Loucy (cell line): ENCODE data around the gene RCN2.
"Not testable (repeated sequence)": the region's sequence is repeated elsewhere in the genome, so short reads cannot be mapped to it uniquely, and the experiment has no call there.

ENCODE experiments used
- H2AFZ ChIP-seq: fragments of 200-600 bp; sonication (generic); 2 replicates; pipeline ENCODE4 v1.6.0; 2016; ENCODE audit warnings: antibody characterized with exemption, mild to moderate bottlenecking, low read length, moderate library complexity
- H3F3A ChIP-seq: fragments of 200-600 bp; 2 replicates; pipeline ENCODE4 v1.6.0; 2016; ENCODE audit warnings: antibody characterized with exemption, low read depth, mild to moderate bottlenecking
- H3K27me3 ChIP-seq: fragments of 200-600 bp; sonication (generic); 2 replicates; pipeline ENCODE4 v1.6.1; 2014; ENCODE audit warnings: low read length, mild to moderate bottlenecking; ENCODE audit not compliant: insufficient read depth, poor library complexity, severe bottlenecking
- H3K36me3 ChIP-seq: fragments of 200-600 bp; sonication (generic); 2 replicates; pipeline ENCODE4 v1.6.1; 2016; ENCODE audit warnings: low read length; ENCODE audit not compliant: insufficient read depth
- H3K4me1 ChIP-seq: fragments of 200-600 bp; sonication (generic); 2 replicates; pipeline ENCODE4 v1.5.1; 2014; ENCODE audit warnings: low read length, mild to moderate bottlenecking; ENCODE audit not compliant: insufficient read depth, poor library complexity, severe bottlenecking
- H3K4me2 ChIP-seq: fragments of 200-600 bp; sonication (generic); 2 replicates; pipeline ENCODE4 v1.6.0; 2014; ENCODE audit warnings: antibody characterized with exemption, low read length, low read depth, mild to moderate bottlenecking; ENCODE audit not compliant: poor library complexity, severe bottlenecking
- H3K4me3 ChIP-seq: fragments of 200-600 bp; sonication (generic); 2 replicates; pipeline ENCODE4 v1.5.1; 2014; ENCODE audit warnings: low read length, mild to moderate bottlenecking, mixed read lengths; ENCODE audit not compliant: poor library complexity, severe bottlenecking
- H3K79me2 ChIP-seq: fragments of 200-600 bp; sonication (generic); 2 replicates; pipeline ENCODE4 v1.6.1; 2014; ENCODE audit warnings: low read length; ENCODE audit not compliant: insufficient read depth
- H3K9ac ChIP-seq: fragments of 200-600 bp; sonication (generic); 2 replicates; pipeline ENCODE4 v1.6.0; 2014; ENCODE audit warnings: mild to moderate bottlenecking, low read depth, low read length, moderate library complexity; ENCODE audit not compliant: poor library complexity, severe bottlenecking
- H3K9me2 ChIP-seq: fragments of 200-600 bp; sonication (generic); replicated peaks from 2 replicates; pipeline ENCODE4 v1.6.1; 2016; ENCODE audit warnings: low read depth, low read length, mixed read lengths
- H3K9me3 ChIP-seq: fragments of 200-600 bp; sonication (generic); 2 replicates; pipeline ENCODE4 v1.6.1; 2014; ENCODE audit warnings: mild to moderate bottlenecking, antibody characterized with exemption, low read length, low read depth; ENCODE audit not compliant: insufficient read depth
- H4K20me1 ChIP-seq: fragments of 200-600 bp; sonication (generic); 2 replicates; pipeline ENCODE4 v1.6.0; 2014; ENCODE audit warnings: antibody characterized with exemption, low read length, mild to moderate bottlenecking; ENCODE audit not compliant: insufficient read depth, poor library complexity, severe bottlenecking
- EZH2phosphoT487 ChIP-seq: fragments of 200-600 bp; IDR thresholded peaks from 2 replicates; pipeline ENCODE4 v1.6.1; 2018; ENCODE audit warnings: antibody characterized with exemption, mild to moderate bottlenecking, moderate library complexity, borderline replicate concordance
- TF ChIP-seq, protein P1 (sequence below): fragments of 200-600 bp; sonication (generic); conservative IDR thresholded peaks from 2 replicates; pipeline ENCODE4 v1.5.1; 2014; ENCODE audit warnings: mild to moderate bottlenecking, antibody characterized with exemption, low read length

The RCN2 gene

DNA sequence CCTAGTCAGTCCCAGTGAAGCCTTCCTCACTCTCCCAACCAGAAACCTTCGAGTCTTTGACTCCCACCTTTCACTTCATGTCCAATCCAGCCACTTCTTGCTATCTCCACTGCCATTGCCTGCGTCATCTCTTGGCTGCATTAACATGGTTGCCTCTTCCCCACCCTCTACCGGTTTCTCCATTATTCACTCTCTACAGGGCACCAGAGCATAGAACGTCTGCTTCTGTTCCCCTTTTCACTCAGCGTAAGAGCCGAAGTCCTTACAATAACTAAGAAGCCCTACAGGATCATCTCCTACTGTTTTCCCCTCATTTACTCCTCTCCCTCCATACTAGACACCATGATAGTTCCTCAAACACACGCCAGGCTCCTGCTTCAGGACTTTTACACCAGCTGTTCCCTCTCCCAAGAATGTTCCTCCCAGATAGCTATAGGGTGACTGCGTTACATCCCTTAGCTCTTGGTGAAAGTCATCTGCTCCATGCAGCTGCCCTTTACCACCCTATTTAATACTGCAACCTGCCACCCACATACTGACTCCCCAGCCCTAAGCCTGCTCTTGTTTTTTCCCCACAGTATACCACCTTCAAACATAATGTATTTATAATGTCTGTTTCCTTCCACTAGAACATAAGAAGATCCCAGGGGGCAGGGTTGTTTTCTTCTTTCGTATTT is 30.9 kb downstream of the RCN2 start:
- Histone ChIP-seq H3K4me2 (no peak overlapping the region), H3K9ac (no peak overlapping the region), H4K20me1 (no peaks in the 10 kb centered on the region), H3K4me3 (no peak overlapping the region), H2AFZ (0 out of 2 replicates have a peak overlapping the region, but pooled peaks have one; percentile 24), H3K79me2 (no peaks in the 10 kb centered on the region), H3K36me3 (no peaks in the 10 kb centered on the region), H3F3A (no peaks in the 10 kb centered on the region), H3K9me2 (no peaks in the 10 kb centered on the region), H3K9me3 (no peaks in the 10 kb centered on the region), H3K27me3 (no peaks in the 10 kb centered on the region), H3K4me1 (peaks cover 7% of the 10 kb centered on the region)
- TF ChIP-seq EZH2phosphoT487: no peak
- TF ChIP-seq, protein P1, sequence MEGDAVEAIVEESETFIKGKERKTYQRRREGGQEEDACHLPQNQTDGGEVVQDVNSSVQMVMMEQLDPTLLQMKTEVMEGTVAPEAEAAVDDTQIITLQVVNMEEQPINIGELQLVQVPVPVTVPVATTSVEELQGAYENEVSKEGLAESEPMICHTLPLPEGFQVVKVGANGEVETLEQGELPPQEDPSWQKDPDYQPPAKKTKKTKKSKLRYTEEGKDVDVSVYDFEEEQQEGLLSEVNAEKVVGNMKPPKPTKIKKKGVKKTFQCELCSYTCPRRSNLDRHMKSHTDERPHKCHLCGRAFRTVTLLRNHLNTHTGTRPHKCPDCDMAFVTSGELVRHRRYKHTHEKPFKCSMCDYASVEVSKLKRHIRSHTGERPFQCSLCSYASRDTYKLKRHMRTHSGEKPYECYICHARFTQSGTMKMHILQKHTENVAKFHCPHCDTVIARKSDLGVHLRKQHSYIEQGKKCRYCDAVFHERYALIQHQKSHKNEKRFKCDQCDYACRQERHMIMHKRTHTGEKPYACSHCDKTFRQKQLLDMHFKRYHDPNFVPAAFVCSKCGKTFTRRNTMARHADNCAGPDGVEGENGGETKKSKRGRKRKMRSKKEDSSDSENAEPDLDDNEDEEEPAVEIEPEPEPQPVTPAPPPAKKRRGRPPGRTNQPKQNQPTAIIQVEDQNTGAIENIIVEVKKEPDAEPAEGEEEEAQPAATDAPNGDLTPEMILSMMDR: no peak

DNA sequence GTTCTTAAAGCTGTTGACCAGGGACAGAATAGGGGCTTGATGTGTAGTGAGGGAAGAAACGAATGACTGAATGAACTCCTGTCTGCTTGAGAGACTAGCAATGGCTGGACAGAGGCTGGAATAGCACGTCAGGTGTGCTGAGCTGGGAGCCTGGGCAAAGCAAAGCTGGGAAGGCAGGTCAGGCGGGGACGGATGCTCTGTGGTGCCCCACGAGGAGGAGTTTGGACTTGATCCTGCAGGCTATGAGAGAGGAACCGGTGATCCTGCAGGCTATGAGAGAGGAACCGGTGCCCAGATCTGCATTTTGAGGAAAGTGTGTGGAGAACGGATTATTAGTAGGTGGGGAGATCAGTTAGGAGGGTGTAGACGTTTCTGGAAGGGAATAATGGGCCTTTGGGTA is 32.0 kb downstream of the RCN2 start:
- TF ChIP-seq EZH2phosphoT487: no peak
- TF ChIP-seq, protein P1: no peak
- H3K9me3 ChIP-seq: no peaks in the 10 kb centered on the region
- no peak overlapping the region for H3K9ac ChIP-seq

DNA sequence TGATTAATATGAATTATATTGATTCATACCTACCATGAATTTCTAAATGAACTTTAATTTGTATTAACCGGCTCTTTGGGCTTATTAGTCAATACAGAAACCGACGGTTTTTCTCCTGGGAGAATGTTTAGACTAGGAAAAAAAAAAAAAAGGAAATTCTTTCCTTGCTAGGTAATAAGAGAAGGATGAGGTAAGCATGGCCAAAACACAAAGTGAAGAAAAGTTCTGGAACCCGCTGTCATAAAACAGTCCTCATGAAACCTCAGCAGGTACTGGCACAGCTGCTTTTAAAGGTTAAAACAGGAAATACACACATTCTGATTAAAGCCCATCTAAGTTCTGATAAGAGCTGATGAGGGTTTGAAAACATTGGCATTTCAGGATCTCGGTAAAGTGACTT is 32.6 kb downstream of the RCN2 start:
- Histone ChIP-seq H3K79me2 (no peaks in the 10 kb centered on the region), H3K9ac (no peak overlapping the region), H2AFZ (no peak overlapping the region), H3F3A (no peaks in the 10 kb centered on the region), H4K20me1 (no peaks in the 10 kb centered on the region), H3K9me3 (no peaks in the 10 kb centered on the region), H3K4me2 (peak overlapping the region; percentile 2), H3K9me2 (no peaks in the 10 kb centered on the region), H3K27me3 (no peaks in the 10 kb centered on the region), H3K4me1 (peaks cover 7% of the 10 kb centered on the region), H3K4me3 (no peak overlapping the region), H3K36me3 (no peaks in the 10 kb centered on the region)
- TF ChIP-seq, protein P1: no peak
- no peak for TF ChIP-seq EZH2phosphoT487

More for the DNA sequence above, 32.0 kb downstream of the RCN2 start:
- Histone ChIP-seq H3K27me3 (no peaks in the 10 kb centered on the region), H3F3A (no peaks in the 10 kb centered on the region), H3K4me1 (peaks cover 7% of the 10 kb centered on the region), H2AFZ (no peak overlapping the region), H3K36me3 (no peaks in the 10 kb centered on the region), H4K20me1 (no peaks in the 10 kb centered on the region), H3K9me2 (no peaks in the 10 kb centered on the region), H3K4me2 (no peak overlapping the region), H3K79me2 (no peaks in the 10 kb centered on the region), H3K4me3 (no peak overlapping the region)

DNA sequence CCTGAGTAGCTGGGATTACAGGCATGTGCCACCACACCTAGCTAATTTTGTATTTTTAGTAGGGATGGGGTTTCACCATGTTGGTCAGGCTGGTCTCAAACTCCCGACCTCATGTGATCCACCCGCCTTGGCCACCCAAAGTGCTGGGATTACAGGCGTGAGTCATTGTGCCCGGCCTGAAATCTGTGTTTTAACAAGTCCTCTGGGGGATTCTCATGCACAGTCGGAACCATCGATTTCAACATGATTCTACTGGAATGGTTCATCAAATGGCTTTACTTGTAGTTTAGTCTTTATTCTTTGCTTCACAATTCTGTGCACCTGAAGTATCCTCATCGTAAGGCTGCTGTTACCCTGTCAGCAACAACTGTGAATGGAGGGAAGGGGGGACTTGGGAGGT is 34.5 kb downstream of the RCN2 start:
- H3K79me2 ChIP-seq, H3K4me3 ChIP-seq, H3K9me2 ChIP-seq, H3K36me3 ChIP-seq, H3F3A ChIP-seq, H3K4me2 ChIP-seq, H3K4me1 ChIP-seq, H3K9ac ChIP-seq, H3K9me3 ChIP-seq, H4K20me1 ChIP-seq, H2AFZ ChIP-seq, H3K27me3 ChIP-seq: not testable (repeated sequence)
